ENCODE measurements around the gene LINC00237.

LINC00237 gene

GRCh38 chr20:21139881-21140566, 33.9 kb upstream of the LINC00237 start:
- no peaks in the 10 kb centered on the region; the same call in 1 of the 2 replicates for H4K20me1 ChIP-seq (ENCODE audit: control insufficient read depth, insufficient read depth, low read depth, low read length)
- no peaks in the 10 kb centered on the region for H3K9me2 ChIP-seq (replicated peaks; ENCODE audit: control insufficient read depth, low read length)
- no peak overlapping the region for H3K27ac ChIP-seq (ENCODE audit: low read depth, low read length)
- no peaks in the 10 kb centered on the region for H3K27me3 ChIP-seq (ENCODE audit: control insufficient read depth, low read length)
- TF ChIP-seq CTCF (IDR thresholded peaks at IDR 0.05; ENCODE audit: low read depth, low read length, poor library complexity, severe bottlenecking) (no peak), EZH2phosphoT487 (IDR thresholded peaks at IDR 0.05; ENCODE audit: borderline replicate concordance, low read length) (no peak)
- H3K4me3 ChIP-seq (ENCODE audit: low read length): no peak overlapping the region
- no peaks in the 10 kb centered on the region for H3F3A ChIP-seq (ENCODE audit: control insufficient read depth, insufficient read depth)
- peaks cover 3% of the 10 kb centered on the region; the same call in 1 of the 2 replicates for H3K36me3 ChIP-seq (ENCODE audit: control insufficient read depth, low read length)
- peaks cover 28% of the 10 kb centered on the region for H3K4me1 ChIP-seq (ENCODE audit: control insufficient read depth, low read length)
- no peak overlapping the region for H3K4me2 ChIP-seq (ENCODE audit: low read length)
- H3K9me3 ChIP-seq (ENCODE audit: control insufficient read depth, insufficient read depth, low read length): no peaks in the 10 kb centered on the region
- H3K79me2 ChIP-seq (ENCODE audit: control insufficient read depth, low read length): no peaks in the 10 kb centered on the region

- Histone ChIP-seq H3F3A (ENCODE audit: control insufficient read depth, insufficient read depth) (no peaks in the 10 kb centered on the region), H3K9me3 (ENCODE audit: control insufficient read depth, insufficient read depth, low read length) (no peaks in the 10 kb centered on the region), H3K79me2 (ENCODE audit: control insufficient read depth, low read length) (no peaks in the 10 kb centered on the region), H3K9me2 (replicated peaks; ENCODE audit: control insufficient read depth, low read length) (no peaks in the 10 kb centered on the region), H3K27ac (ENCODE audit: low read depth, low read length) (no peak overlapping the region), H3K27me3 (ENCODE audit: control insufficient read depth, low read length) (no peaks in the 10 kb centered on the region), H3K4me1 (ENCODE audit: control insufficient read depth, low read length) (peaks cover 3% of the 10 kb centered on the region), H4K20me1 (ENCODE audit: control insufficient read depth, insufficient read depth, low read depth, low read length) (no peaks in the 10 kb centered on the region), H3K36me3 (ENCODE audit: control insufficient read depth, low read length) (peaks cover 3% of the 10 kb centered on the region; the same call in 1 of the 2 replicates), H3K4me3 (ENCODE audit: low read length) (no peak overlapping the region), H3K4me2 (ENCODE audit: low read length) (no peak overlapping the region)
- TF ChIP-seq EZH2phosphoT487 (IDR thresholded peaks at IDR 0.05; ENCODE audit: borderline replicate concordance, low read length) (no peak), CTCF (IDR thresholded peaks at IDR 0.05; ENCODE audit: low read depth, low read length, poor library complexity, severe bottlenecking) (no peak)
Observed at GRCh38 chr20:21137078-21137477, 30.9 kb upstream of the LINC00237 start.

- Histone ChIP-seq H4K20me1 (ENCODE audit: control insufficient read depth, insufficient read depth, low read depth, low read length) (no peaks in the 10 kb centered on the region), H3K9me2 (replicated peaks; ENCODE audit: control insufficient read depth, low read length) (no peaks in the 10 kb centered on the region), H3K4me2 (ENCODE audit: low read length) (no peak overlapping the region), H3K4me3 (ENCODE audit: low read length) (no peak overlapping the region), H3K79me2 (ENCODE audit: control insufficient read depth, low read length) (no peaks in the 10 kb centered on the region), H3K36me3 (ENCODE audit: control insufficient read depth, low read length) (peaks cover 3% of the 10 kb centered on the region; the same call in 1 of the 2 replicates), H3F3A (ENCODE audit: control insufficient read depth, insufficient read depth) (no peaks in the 10 kb centered on the region), H3K9me3 (ENCODE audit: control insufficient read depth, insufficient read depth, low read length) (no peaks in the 10 kb centered on the region), H3K4me1 (ENCODE audit: control insufficient read depth, low read length) (no peaks in the 10 kb centered on the region), H3K27me3 (ENCODE audit: control insufficient read depth, low read length) (no peaks in the 10 kb centered on the region), H3K27ac (ENCODE audit: low read depth, low read length) (no peak overlapping the region)
- TF ChIP-seq EZH2phosphoT487 (IDR thresholded peaks at IDR 0.05; ENCODE audit: borderline replicate concordance, low read length): no peak
- no peak for TF ChIP-seq CTCF (IDR thresholded peaks at IDR 0.05; ENCODE audit: low read depth, low read length, poor library complexity, severe bottlenecking)
Observed at GRCh38 chr20:21136015-21136732, 30.0 kb upstream of the LINC00237 start.
